CD14-positive monocyte (primary cell): Measurements from ENCODE around the gene UGT3A1. TPM values are rescaled to one million over a fixed set of nuclear protein-coding genes. Genes with fewer than 3 reads are reported as not detected.

Experiments used
- DNase-seq, 3 donors: peaks; one replicate each; pipeline ENCODE4 v3.0.0-alpha.2; 2011 to 2022
- H2AFZ ChIP-seq: 2 replicates; pipeline ENCODE4 v1.6.0; 2012; ENCODE audit warnings: mild to moderate bottlenecking, low read depth, low read length, inconsistent platforms; ENCODE audit not compliant: insufficient read depth, poor library complexity, severe bottlenecking
- H3K27ac ChIP-seq, 2 donors: 1 replicate in 1 of 2; 2 replicates in 1 of 2; pipeline ENCODE4 v1.5.1; 2012 to 2013; ENCODE audit warnings: low read length in 2 of 2, control low read depth in 1 of 2, inconsistent platforms in 1 of 2, low read depth in 1 of 2, mild to moderate bottlenecking in 1 of 2
- H3K27me3 ChIP-seq, 2 donors: one replicate each; pipeline versions ENCODE4 v1.6.0 to v1.6.1; 2011 to 2013; ENCODE audit warnings: low read length in 2 of 2; ENCODE audit not compliant: control insufficient read depth in 2 of 2, insufficient read depth in 2 of 2
- H3K36me3 ChIP-seq, 2 donors: replicated peaks in 1 of 2; 1 replicate in 1 of 2; 2 replicates in 1 of 2; pipeline versions ENCODE4 v1.5.1 to v1.6.1; 2012 to 2013; ENCODE audit warnings: low read length in 2 of 2, control low read depth in 1 of 2, inconsistent platforms in 1 of 2, mild to moderate bottlenecking in 1 of 2; ENCODE audit not compliant: insufficient read depth in 2 of 2, control insufficient read depth in 1 of 2
- H3K4me1 ChIP-seq, 2 donors: 1 replicate in 1 of 2; 2 replicates in 1 of 2; pipeline versions ENCODE4 v1.5.1 to v1.6.1; 2012 to 2013; ENCODE audit warnings: low read length in 2 of 2, control low read depth in 1 of 2, inconsistent platforms in 1 of 2, mild to moderate bottlenecking in 1 of 2, moderate library complexity in 1 of 2; ENCODE audit not compliant: insufficient read depth in 2 of 2, control insufficient read depth in 1 of 2
- H3K4me2 ChIP-seq: replicated peaks from 2 replicates; pipeline ENCODE3; 2012; ENCODE audit warnings: low read length, moderate library complexity, mild to moderate bottlenecking; ENCODE audit not compliant: poor library complexity, severe bottlenecking; ENCODE audit errors: extremely low read depth
- H3K4me3 ChIP-seq, 3 experiments: fragments of 200-600 bp in 1 of 3; sonication (generic) in 1 of 3; replicated peaks in 1 of 3; 1 replicate in 2 of 3; 2 replicates in 1 of 3; pipeline ENCODE4 v1.5.1; 2011 to 2013; ENCODE audit warnings: low read length in 3 of 3, mild to moderate bottlenecking in 3 of 3, control low read depth in 2 of 3, low read depth in 2 of 3, inconsistent platforms in 1 of 3, moderate library complexity in 1 of 3
- H3K79me2 ChIP-seq: 2 replicates; pipeline ENCODE4 v1.6.0; 2012; ENCODE audit warnings: mild to moderate bottlenecking, control low read depth, inconsistent platforms, low read length, moderate library complexity; ENCODE audit not compliant: insufficient read depth
- H3K9ac ChIP-seq: 2 replicates; pipeline ENCODE4 v1.6.0; 2017; ENCODE audit warnings: low read length, mild to moderate bottlenecking; ENCODE audit not compliant: insufficient read depth, poor library complexity, severe bottlenecking
- H3K9me3 ChIP-seq, 2 donors: replicated peaks in 1 of 2; 1 replicate in 1 of 2; 2 replicates in 1 of 2; pipeline versions ENCODE4 v1.5.1 to v1.6.1; 2012 to 2013; ENCODE audit warnings: low read length in 2 of 2, control low read depth in 1 of 2; ENCODE audit not compliant: control insufficient read depth in 1 of 2, insufficient read depth in 1 of 2
- H4K20me1 ChIP-seq: 2 replicates; pipeline ENCODE4 v1.6.0; 2012; ENCODE audit warnings: mild to moderate bottlenecking, low read length, control low read depth, moderate library complexity; ENCODE audit not compliant: insufficient read depth
- H3K27ac Mint-ChIP-seq, 7 donors: one replicate each; pipeline ENCODE4 v1.8.0; 2020; ENCODE audit warnings: mild to moderate bottlenecking in 7 of 7, mixed read lengths in 7 of 7, moderate library complexity in 6 of 7, inconsistent platforms in 2 of 7
- H3K27me3 Mint-ChIP-seq, 3 donors: one replicate each; pipeline ENCODE4 v1.8.0; 2021 to 2022; ENCODE audit warnings: low read depth in 3 of 3, mild to moderate bottlenecking in 3 of 3, mixed read lengths in 3 of 3, moderate library complexity in 3 of 3, inconsistent platforms in 1 of 3
- H3K36me3 Mint-ChIP-seq, 2 donors: one replicate each; pipeline ENCODE4 v1.8.0; 2020; ENCODE audit warnings: mixed read lengths in 2 of 2, inconsistent platforms in 1 of 2, mild to moderate bottlenecking in 1 of 2
- H3K4me1 Mint-ChIP-seq: one replicate; pipeline ENCODE4 v1.8.0; 2020; ENCODE audit warnings: mild to moderate bottlenecking, mixed read lengths
- H3K4me3 Mint-ChIP-seq, 2 donors: one replicate each; pipeline ENCODE4 v1.8.0; 2020; ENCODE audit warnings: mild to moderate bottlenecking in 2 of 2, mixed read lengths in 2 of 2, moderate library complexity in 1 of 2
- H3K9me3 Mint-ChIP-seq, 7 donors: one replicate each; pipeline ENCODE4 v1.8.0; 2020 to 2022; ENCODE audit warnings: mixed read lengths in 7 of 7, mild to moderate bottlenecking in 6 of 7, moderate library complexity in 6 of 7, inconsistent platforms in 2 of 7
- WGBS: methylation state at CpG from one replicate; pipeline ENCODE4 v1.1.5; 2013; ENCODE audit warnings: missing lambda C conversion rate; ENCODE audit not compliant: insufficient coverage; 5-methylcytosine and 5-hydroxymethylcytosine counted together
- intact Hi-C, 2 donors: fragments of 100-400 bp; cut with micrococcal nuclease; formaldehyde crosslinking; loops; one replicate each; pipeline versions ENCODE4 v1.15.0 to v1.15.1; 2023
- polyA plus RNA-seq, 3 donors: library from polyadenylated mRNA; depleted of rRNA in 1 of 3; unstranded in 2 of 3; stranded (reverse) in 1 of 3; fragments of 300-500 nt in 2 of 3; fragments of >200 nt in 1 of 3; fragmentation: Illumina TruSeq in 2 of 3; gene quantifications; 1 replicate in 2 of 3; 2 replicates in 1 of 3; pipeline ENCODE4 v1.2.3, GENCODE V29; 2012 to 2021
- TF ChIP-seq, protein P1 (sequence below): fragments of 200-600 bp; IDR thresholded peaks from one replicate; pipeline ENCODE4 v1.8.0; 2022; ENCODE audit warnings: antibody characterized with exemption, mild to moderate bottlenecking

UGT3A1 gene
- polyA plus RNA-seq, 3 donors: not detected

DNA sequence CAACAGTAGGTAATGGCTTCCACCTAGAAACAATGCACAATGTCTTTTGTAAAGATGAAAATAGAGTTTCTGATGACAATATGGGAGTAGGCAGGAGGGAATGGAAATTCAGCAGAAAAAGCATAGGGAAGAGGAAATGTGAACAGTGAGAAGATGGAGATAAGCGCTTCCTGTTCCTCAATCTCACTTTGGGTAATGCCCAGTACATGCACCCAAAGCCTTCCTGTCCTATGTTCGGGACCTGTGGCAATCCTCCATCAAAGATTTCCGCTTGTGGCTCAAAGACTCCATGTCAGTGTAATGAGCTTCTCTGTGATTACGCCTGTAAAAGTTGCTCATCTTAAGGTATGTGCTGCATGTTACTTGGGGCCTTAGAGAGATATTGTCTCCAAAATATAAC, 2.7 kb downstream of the UGT3A1 start:
- Histone ChIP-seq H3K36me3 (no peaks in the 10 kb centered on the region), H3K27me3 (peaks cover 5 to 15% of the 10 kb centered on the region in 2 donors), H3K4me3 (no peak overlapping the region), H3K9me3 (peaks cover 0 to 11% of the 10 kb centered on the region in 2 donors), H3K9ac (no peak overlapping the region), H3K27ac (no peak overlapping the region), H4K20me1 (no peaks in the 10 kb centered on the region), H2AFZ (no peak overlapping the region), H3K4me2 (no peak overlapping the region), H3K4me1 (no peaks in the 10 kb centered on the region), H3K79me2 (no peaks in the 10 kb centered on the region)
- peaks cover 2% of the 10 kb centered on the region for H3K4me1 Mint-ChIP-seq
- intact Hi-C loops: no loop called here
- H3K27ac Mint-ChIP-seq: no peak overlapping the region
- no peak overlapping the region for H3K4me3 Mint-ChIP-seq
- DNase-seq: no peak
- H3K9me3 Mint-ChIP-seq: peaks cover 0 to 19% (median 13%) of the 10 kb centered on the region in 7 donors
- TF ChIP-seq, protein P1, sequence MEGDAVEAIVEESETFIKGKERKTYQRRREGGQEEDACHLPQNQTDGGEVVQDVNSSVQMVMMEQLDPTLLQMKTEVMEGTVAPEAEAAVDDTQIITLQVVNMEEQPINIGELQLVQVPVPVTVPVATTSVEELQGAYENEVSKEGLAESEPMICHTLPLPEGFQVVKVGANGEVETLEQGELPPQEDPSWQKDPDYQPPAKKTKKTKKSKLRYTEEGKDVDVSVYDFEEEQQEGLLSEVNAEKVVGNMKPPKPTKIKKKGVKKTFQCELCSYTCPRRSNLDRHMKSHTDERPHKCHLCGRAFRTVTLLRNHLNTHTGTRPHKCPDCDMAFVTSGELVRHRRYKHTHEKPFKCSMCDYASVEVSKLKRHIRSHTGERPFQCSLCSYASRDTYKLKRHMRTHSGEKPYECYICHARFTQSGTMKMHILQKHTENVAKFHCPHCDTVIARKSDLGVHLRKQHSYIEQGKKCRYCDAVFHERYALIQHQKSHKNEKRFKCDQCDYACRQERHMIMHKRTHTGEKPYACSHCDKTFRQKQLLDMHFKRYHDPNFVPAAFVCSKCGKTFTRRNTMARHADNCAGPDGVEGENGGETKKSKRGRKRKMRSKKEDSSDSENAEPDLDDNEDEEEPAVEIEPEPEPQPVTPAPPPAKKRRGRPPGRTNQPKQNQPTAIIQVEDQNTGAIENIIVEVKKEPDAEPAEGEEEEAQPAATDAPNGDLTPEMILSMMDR: no peak
- 100% methylated on average over 1 of the region's 4 CpGs for WGBS
- no peaks in the 10 kb centered on the region for H3K36me3 Mint-ChIP-seq
- H3K27me3 Mint-ChIP-seq: peaks cover 6 to 32% (median 18%) of the 10 kb centered on the region in 3 donors

DNA sequence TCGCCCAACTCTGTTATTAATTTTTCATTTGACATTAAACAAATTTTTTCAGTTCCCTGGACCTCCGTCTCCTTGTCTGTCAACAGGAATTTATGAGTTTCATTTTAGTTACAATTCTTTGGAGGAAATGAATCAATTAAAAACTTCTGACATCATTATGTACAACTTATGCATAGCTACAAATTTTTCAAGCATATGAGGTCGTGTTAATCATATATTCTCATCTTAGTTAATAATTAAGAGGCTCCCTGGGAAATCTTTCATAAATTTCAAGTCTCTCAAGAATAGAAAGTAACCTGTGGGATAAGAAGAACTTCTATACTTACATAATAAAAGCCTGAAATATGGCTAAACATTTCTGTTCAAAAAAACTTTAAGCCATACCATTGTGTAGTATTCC, 3.4 kb downstream of the UGT3A1 start:
- peaks cover 0 to 11% of the 10 kb centered on the region in 2 donors for H3K9me3 ChIP-seq
- intact Hi-C loops: no loop called here
- TF ChIP-seq, protein P1: no peak
- no peaks in the 10 kb centered on the region for H3K79me2 ChIP-seq
- no CpG with 5 or more reads among the region's 3 CpGs for WGBS
- Mint-ChIP-seq H3K27ac (no peak overlapping the region), H3K4me3 (no peak overlapping the region), H3K9me3 (peaks cover 2 to 16% (median 11%) of the 10 kb centered on the region in 7 donors), H3K4me1 (peaks cover 2% of the 10 kb centered on the region), H3K27me3 (peaks cover 6 to 28% (median 18%) of the 10 kb centered on the region in 3 donors), H3K36me3 (no peaks in the 10 kb centered on the region)
- no peak for DNase-seq
- no peak overlapping the region for H3K27ac ChIP-seq
- H4K20me1 ChIP-seq: no peaks in the 10 kb centered on the region
- H3K27me3 ChIP-seq: peaks cover 5 to 15% of the 10 kb centered on the region in 2 donors
- H2AFZ ChIP-seq: no peak overlapping the region
- no peaks in the 10 kb centered on the region for H3K4me1 ChIP-seq
- H3K4me3 ChIP-seq: no peak overlapping the region
- H3K9ac ChIP-seq: no peak overlapping the region
- H3K4me2 ChIP-seq: no peak overlapping the region
- no peaks in the 10 kb centered on the region for H3K36me3 ChIP-seq
